GM23248 (cell line): ENCODE data around the gene GRK2.

Source experiments
- EZH2 ChIP-seq: fragments of 200-600 bp; sonication (generic); IDR thresholded peaks from 2 replicates; pipeline ENCODE4 v1.6.1; 2018; ENCODE audit warnings: antibody characterized with exemption, mild to moderate bottlenecking; ENCODE audit not compliant: insufficient read depth, poor library complexity, severe bottlenecking
- EZH2phosphoT487 ChIP-seq: fragments of 200-600 bp; sonication (generic); IDR thresholded peaks from 2 replicates; pipeline ENCODE4 v1.6.1; 2018; ENCODE audit warnings: antibody characterized with exemption, moderate library complexity, mild to moderate bottlenecking, low read depth; ENCODE audit not compliant: insufficient read depth

DNA sequence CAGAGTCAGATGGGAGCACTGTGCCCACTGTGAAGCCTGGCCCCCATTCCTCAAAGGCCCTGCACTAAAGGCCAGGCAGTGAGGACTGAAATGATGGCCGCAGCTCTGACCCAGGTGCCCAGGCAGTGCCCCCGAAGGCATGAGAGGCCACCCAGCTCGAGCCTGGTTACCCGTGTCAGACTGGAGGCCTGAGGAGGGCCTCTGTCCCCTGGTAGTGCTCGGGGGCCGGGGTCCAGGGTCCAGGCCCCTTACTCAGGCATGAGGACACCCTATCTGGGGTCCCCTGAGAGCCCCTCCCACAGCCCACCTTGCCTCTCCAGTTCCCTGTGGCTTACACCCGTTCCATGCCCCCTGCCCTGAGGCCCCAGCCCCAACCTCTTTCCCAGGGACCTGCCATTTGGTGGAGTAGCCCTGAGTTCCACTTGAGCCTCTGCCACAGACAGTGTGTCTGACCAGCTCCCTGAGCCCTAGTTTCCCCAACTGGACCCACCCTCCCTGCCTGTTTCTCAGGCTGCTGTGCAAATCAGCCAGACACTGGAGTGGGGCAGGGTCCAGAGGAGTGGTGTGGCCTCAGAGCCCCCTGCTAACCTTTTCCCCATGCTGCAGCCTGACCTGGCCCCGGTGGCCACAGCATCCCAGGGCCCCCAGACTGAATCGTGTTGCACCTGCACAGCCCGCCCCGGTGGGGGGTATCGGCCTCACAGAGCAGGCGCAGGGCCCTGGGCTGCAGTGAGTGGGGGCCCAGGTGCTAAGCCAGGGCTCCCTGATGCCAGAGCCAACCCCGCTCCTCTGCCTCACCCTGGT lies 12.1 kb downstream of the GRK2 start:
- no peak for TF ChIP-seq EZH2
- TF ChIP-seq EZH2phosphoT487 = no peak
